Measurements from ENCODE around the gene RALB.

The RALB gene

DNA sequence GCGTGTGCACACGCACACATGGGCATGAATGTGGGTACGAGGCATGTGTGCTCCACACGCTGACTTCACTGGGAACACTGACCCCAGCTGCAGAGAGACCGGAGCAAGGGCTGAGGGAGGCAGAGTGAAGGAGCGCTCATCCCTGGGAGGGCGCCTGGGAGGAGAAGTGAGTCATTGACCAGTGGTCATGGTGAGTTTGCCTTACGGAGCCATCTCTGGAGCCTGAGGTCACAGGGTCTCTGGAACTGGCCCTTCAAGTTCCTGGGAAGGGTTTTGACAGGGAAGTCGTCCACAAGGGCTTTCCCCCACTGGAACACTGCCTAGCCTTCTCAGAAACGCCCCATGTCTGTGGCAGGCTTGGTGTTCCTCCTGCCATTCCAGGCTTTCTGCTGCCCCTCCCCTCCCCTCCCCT is 15.2 kb upstream of the RALB start:
- Histone ChIP-seq H3K36me3 (replicated peaks) (no peaks in the 10 kb centered on the region), H3K27me3 (replicated peaks) (no peaks in the 10 kb centered on the region), H3K27ac (no peak overlapping the region), H3K4me3 (ENCODE audit: low read depth, low read length) (no peak overlapping the region)
- in situ Hi-C loops (cut with HindIII; ENCODE audit: low pct_ligation_motif_present, low sequenced_read_pairs) = no loop called here
- TF ChIP-seq, protein P1, sequence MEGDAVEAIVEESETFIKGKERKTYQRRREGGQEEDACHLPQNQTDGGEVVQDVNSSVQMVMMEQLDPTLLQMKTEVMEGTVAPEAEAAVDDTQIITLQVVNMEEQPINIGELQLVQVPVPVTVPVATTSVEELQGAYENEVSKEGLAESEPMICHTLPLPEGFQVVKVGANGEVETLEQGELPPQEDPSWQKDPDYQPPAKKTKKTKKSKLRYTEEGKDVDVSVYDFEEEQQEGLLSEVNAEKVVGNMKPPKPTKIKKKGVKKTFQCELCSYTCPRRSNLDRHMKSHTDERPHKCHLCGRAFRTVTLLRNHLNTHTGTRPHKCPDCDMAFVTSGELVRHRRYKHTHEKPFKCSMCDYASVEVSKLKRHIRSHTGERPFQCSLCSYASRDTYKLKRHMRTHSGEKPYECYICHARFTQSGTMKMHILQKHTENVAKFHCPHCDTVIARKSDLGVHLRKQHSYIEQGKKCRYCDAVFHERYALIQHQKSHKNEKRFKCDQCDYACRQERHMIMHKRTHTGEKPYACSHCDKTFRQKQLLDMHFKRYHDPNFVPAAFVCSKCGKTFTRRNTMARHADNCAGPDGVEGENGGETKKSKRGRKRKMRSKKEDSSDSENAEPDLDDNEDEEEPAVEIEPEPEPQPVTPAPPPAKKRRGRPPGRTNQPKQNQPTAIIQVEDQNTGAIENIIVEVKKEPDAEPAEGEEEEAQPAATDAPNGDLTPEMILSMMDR (IDR thresholded peaks at IDR 0.05; ENCODE audit: low read depth, low read length, missing control alignments) = no peak
- peak; percentile 70 for DNase-seq

DNA sequence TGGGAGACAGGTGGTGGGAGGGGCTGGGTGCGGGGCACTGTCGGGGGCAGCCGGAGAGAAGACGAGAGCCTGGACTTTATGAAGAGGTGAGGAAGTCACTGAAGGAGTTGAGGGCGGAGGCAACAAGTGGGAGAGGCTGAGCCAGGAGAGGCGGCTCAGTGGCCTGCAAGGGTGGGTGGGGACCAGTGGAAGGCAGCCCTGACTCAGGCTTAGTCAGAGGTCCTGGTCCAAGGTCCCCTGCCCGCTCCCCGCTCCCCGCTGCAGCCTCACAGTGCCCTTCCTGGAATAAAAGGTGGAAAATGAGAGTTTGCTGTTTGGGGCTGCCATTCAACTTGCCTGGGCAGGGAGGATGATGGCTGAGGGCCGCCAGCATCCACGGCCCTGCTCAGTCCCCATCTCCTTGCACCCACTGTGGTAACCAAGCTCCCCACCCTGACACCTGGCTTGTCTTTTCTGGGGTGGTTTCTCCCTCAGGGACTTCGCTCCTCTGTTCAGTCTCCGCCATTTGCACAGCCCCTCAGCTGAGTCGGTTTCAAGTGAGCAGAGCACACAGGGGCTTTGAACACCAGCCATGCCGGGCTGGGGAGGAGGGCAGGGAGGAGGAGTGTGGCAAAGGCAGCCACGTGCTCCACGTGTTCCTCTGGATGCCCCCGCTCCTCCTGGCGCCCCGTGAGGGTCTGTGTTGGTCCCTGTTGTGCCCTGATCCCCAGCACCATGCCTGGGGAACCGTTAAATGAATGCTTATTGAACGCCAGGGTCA is 13.7 kb upstream of the RALB start:
- no peaks in the 10 kb centered on the region for H3K27me3 ChIP-seq (replicated peaks)
- in situ Hi-C loops (cut with HindIII; ENCODE audit: low pct_ligation_motif_present, low sequenced_read_pairs) = no loop called here
- peak; percentile 77 for DNase-seq
- no peak overlapping the region for H3K4me3 ChIP-seq (ENCODE audit: low read depth, low read length)
- H3K27ac ChIP-seq = no peak overlapping the region
- H3K36me3 ChIP-seq (replicated peaks) = no peaks in the 10 kb centered on the region
- TF ChIP-seq, protein P1 (IDR thresholded peaks at IDR 0.05; ENCODE audit: low read depth, low read length, missing control alignments) = no peak

DNA sequence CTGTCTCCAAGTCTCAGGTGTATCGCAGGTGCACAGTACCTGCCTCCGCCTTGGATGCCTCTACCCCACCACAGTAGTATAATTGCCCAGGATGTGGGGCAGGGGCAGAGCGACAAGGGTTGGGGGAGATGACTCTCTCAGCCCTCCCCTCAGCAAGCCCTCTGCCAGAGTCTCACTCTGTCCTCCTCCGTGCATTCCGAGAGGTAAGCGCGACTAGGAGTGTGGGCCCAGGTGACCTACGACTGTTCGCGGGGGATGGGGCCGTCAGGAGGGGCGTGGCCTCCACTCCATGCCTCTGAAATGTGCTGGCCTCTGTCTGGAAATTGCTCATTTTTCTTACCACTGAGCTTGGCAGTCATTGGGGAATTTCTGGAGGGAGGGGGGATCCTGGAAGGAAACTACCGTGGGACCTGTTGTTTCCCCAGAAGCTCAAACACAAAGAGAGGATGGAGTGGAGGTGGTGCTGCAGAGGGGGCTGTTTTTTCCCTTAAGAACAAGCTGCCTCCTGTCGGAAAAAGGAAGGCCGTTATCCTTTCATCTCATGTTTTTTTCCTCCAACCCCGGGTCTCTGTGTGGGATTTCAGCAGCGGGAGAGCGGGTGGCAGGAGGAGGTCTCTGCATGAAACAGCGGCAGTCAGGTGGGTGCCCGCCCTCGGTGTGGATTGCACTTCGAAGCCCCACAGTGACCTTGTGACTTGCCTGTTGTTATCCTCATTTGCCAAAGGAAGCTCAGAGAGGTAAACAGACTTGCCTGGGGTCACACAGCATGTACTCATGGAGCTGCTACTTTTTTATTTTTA is 13.0 kb upstream of the RALB start:
- Histone ChIP-seq H3K4me3 (ENCODE audit: low read depth, low read length) (no peak overlapping the region), H3K27ac (no peak overlapping the region), H3K27me3 (replicated peaks) (no peaks in the 10 kb centered on the region), H3K36me3 (replicated peaks) (no peaks in the 10 kb centered on the region)
- TF ChIP-seq, protein P1 (IDR thresholded peaks at IDR 0.05; ENCODE audit: low read depth, low read length, missing control alignments) = no peak
- peak; percentile 79 for DNase-seq
- in situ Hi-C loops (cut with HindIII; ENCODE audit: low pct_ligation_motif_present, low sequenced_read_pairs) = no loop called here

DNA sequence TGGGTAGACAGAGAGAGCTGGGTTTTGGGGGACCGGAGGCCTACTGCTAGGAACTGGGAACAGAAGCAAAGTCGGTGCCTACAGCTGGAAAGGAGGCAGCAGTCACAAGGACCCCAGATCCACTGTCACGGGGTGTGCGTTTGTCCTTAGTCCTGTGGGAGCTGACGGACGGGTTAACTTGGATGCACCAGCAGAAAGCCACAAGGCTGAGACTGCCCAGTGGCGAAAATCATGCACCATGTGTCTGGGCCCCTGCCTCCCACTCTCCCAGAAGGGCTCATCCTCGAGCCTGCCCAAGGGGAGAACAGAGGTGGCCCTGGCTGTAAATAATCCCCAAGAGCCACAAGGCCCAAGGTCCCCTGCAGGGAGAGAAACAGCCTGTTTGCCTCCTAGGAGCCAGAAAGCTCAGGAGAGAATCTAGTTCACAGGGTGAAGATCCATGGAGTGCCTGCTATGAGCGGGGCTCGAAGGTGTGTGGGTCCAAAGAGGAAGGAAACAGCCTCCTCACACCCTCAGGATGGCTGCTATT is 11.7 kb upstream of the RALB start:
- no peak overlapping the region for H3K27ac ChIP-seq
- no peak for DNase-seq
- no peaks in the 10 kb centered on the region for H3K27me3 ChIP-seq (replicated peaks)
- TF ChIP-seq, protein P1 (IDR thresholded peaks at IDR 0.05; ENCODE audit: low read depth, low read length, missing control alignments) = no peak
- no peak overlapping the region for H3K4me3 ChIP-seq (ENCODE audit: low read depth, low read length)
- in situ Hi-C loops (cut with HindIII; ENCODE audit: low pct_ligation_motif_present, low sequenced_read_pairs) = no loop called here
- no peaks in the 10 kb centered on the region for H3K36me3 ChIP-seq (replicated peaks)

DNA sequence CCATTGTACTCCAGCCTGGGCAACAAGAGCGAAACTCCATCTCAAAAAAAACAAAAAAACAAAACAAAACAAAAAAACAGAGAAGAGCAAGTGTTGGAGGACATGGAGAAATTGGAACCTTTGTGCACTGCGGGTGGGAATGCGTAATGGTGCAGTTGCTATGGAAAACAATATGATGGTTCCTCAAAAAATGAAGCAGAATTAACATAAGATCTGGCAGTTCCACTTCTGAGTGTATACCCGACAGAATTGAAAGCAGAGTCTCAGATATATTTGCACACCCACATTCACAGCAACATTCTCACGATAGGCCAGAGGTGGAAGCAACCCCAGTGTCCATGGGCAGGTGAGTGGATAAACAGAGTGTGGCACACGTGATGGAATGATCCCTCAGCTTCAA is 11.0 kb upstream of the RALB start:
- TF ChIP-seq, protein P1 (IDR thresholded peaks at IDR 0.05; ENCODE audit: low read depth, low read length, missing control alignments) = no peak
- H3K27ac ChIP-seq = no peak overlapping the region
- in situ Hi-C loops (cut with HindIII; ENCODE audit: low pct_ligation_motif_present, low sequenced_read_pairs) = no loop called here

More for the DNA sequence above, 11.0 kb upstream of the RALB start:
- no peaks in the 10 kb centered on the region for H3K36me3 ChIP-seq (replicated peaks)
- no peak for DNase-seq
- no peak overlapping the region for H3K4me3 ChIP-seq (ENCODE audit: low read depth, low read length)
- no peaks in the 10 kb centered on the region for H3K27me3 ChIP-seq (replicated peaks)
